HG02642 (cell line): ENCODE data around the gene BNC1.
"Not testable (repeated sequence)": the region's sequence is repeated elsewhere in the genome, so short reads cannot be mapped to it uniquely, and the experiment has no call there.

Experiments used
- ATAC-seq: cut with Tn5 transposase; IDR thresholded peaks from one replicate; pipeline ENCODE4 v1.9.1; 2021; ENCODE audit warnings: mild to moderate bottlenecking; ENCODE audit not compliant: unreplicated experiment, poor library complexity

BNC1 gene

DNA sequence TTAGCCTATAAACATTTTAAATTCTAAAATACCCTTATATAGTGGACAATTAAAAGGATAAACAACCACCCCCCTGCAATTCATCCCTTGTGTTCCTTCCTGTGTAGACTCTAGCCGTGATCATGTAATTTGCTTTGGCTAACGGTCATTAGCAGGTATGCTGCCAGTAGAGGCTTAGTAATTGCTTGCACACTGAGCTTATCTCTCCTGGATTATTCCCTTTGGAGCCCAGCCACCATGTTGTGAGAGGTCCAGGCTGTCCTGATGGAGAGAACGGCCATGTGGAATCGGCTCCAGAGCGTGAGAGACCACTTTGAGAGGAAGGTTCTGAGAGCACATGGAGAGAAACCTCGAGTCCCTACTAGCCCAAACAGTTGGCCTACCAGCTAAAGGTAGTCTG lies 11.0 kb upstream of the BNC1 start:
- no peak for ATAC-seq

DNA sequence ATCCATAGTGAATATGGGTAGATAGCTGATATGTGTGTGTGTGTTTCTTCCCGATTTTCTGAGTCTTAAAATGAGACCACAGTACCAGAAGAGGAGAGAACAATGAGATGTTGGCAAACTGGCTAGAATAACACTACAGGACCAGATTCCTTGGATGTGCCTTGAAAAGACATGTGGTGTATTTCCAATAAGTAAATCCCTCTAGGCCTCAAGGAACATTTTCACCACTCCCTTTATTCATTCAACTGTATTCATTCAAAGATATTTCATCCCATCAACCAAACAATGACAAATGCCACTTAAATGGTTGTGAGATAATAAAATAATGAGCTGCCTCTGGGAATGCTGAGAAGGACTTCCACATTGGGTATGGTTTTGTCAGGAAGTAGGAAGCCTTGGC lies 8.7 kb upstream of the BNC1 start:
- no peak for ATAC-seq

DNA sequence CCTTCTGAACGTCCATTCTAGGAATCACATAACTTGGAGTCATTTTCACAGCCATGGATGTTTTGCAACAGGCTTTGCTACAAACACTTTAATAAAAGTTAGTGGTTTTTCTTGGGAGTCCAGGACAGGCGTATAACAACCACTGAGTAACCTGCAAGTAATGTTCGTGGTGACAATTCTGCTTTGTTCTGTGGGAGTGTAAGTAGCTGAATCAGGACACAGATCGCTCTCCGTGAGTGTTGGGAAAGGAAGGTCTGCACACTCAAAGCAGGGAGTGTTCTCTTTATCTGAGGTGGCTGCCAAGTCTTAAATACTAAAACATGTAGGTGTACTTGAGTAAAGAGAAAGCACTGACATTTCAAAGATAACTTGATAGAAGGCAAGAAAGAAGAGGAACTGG lies 7.9 kb upstream of the BNC1 start:
- no peak for ATAC-seq

DNA sequence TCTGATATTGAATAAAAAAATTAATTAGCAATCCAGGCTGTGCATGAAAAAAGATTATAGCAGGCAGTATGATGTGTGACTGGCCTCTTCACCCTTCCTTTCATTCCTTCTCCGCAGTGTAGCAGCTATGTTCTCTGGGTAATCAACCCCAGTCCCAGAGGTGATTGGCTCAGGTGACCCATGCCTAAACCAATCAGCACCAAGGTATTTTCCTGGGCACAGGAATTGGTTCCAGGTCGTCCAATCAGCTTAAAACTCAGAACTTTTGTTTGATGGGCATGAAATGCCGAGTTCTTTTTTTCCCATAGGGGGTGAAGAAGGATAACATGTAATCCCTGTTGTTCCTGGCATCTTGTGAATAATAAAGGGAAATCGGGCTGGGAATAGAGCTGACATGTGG lies 5.8 kb upstream of the BNC1 start:
- ATAC-seq: no peak

DNA sequence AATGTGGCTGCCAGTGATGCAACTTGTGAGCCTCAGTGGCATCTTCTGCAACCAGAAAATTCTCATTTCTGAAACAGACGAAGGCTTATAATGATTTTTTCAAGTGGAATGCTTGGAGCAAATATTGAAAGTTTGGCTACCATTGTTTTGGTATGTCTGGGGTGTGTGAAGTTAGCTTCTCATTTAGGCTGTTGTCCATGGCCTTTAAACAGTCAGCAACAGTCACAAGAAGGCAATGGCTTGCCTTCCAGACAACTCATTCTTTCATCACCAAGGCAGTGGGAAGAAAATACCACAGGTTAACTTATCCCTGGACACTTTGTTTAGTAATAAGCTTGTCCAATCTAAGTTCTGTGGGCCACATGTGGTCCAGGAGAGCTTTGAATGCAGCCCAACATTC lies 4.7 kb upstream of the BNC1 start:
- no peak for ATAC-seq

DNA sequence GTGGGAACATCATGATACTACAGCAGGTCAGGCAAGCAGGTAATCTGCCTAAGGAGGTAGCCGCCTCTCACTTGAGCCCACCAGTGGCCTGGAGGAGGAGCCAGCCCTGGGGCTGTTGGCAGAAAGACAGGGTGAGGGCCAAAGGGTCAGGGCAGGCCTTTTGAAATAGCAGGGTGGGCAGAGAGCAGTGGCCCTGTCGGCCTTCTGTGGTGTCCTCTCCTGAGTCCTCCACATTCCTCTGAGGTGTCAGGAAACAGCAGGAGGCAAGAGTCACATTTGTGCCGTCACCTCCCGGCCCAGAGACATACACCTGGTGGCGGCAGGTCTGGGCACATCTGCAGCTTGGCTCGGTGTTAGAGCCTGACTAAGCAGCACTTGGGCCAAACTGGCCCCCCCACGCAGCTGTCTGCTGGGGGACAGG lies 3.9 kb upstream of the BNC1 start:
- ATAC-seq: no peak

DNA sequence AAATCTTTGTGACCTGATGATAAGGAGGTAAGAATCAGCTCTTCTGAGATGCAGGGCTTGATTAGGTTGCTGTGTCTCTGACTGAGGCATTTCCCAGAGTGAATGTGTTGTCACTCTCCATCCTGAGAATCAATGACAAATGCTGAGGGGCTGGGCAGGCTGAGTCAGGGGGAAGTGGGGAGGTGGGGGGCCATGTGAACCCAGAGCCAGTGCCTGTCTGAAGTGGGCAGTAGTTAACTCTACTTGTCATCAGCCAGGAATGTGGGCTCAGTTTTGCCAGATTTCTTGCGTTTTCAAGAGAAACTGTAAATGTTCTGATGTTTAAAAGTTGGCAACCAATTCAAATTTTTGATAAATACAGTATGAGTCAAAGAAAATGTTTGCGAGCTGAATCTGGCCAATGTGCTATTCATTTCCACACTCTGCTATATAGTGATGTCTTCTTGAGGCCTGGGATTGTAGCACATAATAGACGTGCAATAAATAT lies 3.1 kb upstream of the BNC1 start:
- no peak for ATAC-seq

DNA sequence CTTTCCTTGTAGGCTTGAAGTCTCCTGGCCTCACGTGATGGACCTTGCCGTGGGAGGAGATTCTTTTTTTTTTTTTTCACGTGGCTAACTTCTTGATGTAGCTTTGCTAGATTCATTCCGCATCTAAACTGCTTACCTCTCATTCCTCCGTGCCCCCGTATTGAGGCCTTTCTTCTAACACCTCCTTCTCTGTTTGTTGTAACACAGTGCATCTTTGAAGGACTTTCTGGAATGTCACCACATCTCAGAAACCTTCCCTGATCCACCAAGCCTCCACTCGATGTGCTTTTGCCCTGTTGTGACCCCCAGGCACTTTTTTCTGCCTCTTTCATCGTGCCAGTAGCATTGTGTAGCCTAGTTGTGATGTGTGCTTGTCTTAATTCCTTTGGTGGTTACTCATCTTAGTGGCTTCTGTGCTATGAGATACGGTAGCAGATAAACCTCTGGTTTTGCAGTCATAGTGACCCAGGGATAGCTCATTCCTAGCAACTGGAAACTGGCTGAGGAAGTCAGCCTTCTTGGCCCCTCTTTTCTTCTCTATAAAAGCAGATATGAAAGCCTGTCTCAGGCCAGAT lies 1.6 kb upstream of the BNC1 start:
- ATAC-seq: no peak

DNA sequence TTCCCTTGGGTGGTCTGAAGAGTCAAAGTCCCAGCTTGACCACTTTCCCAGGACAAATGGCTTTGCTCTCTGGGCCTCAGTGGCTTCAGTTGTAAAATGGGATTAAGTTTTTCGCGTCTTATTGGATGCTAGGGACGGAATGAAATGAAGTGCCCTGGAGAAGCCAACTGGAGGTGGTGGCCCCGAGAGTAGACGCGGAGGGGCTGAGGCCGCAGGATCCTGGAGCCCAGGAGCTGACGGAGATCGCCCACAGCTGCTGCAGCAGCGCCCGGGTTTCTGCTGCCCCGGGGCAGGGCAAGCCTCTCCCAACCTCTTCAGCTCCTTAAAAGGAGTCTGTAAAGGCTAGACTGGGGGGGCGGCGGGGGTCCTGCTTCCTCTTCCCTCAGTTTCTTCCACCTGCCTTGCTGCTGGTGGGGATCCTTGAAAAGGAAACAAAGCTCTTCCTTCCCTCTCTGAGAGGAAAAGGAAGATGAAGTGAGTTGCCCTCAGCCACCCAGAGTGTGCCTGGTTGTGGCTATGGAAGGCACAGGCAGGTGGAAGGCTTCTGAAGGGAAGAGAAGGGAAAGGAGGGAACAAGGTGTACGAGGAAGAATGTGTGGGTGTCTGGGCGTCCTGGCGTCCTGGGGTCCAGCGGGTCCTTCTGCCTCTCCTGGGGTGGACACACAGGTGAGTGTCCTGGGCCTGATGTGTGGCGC lies 967 bp upstream of the BNC1 start:
- ATAC-seq: no peak

DNA sequence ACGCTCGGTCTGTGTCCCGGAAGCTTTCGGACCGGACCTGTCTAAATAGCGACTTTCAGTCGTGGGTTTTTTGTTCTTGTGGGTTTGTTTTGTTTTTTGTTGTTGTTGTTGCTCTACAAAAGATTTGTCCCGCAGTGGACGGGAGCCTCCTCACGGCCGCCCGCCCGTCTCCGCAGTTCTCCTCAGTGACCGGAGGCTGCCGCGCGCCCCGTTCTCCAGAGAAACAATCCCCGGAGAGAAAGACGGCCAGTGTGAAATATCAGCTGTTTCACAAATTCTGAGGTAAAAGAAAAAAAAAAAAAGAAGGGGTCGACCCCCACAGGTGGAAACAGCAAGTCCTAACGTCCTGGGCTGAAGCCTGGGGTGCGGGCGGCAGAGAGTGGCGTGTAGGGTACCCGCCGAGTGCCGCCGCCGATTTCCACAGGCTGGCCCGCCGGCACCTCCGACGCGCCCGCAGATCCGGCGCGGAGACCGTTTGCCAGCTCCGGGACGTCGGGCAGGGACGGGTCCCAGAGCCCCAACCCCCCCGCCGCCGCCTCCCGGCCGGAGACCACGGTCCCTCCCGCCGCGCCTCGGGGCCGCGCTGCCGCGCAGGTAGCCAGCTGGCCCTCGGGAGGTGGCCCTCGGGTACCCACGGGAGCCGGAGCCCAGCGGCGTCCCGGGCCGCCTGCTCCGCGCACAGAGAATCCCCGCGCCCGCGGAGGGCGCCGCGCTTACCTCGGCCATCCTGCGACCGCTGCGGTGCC lies 478 bp downstream of the BNC1 start:
- ATAC-seq: no peak

DNA sequence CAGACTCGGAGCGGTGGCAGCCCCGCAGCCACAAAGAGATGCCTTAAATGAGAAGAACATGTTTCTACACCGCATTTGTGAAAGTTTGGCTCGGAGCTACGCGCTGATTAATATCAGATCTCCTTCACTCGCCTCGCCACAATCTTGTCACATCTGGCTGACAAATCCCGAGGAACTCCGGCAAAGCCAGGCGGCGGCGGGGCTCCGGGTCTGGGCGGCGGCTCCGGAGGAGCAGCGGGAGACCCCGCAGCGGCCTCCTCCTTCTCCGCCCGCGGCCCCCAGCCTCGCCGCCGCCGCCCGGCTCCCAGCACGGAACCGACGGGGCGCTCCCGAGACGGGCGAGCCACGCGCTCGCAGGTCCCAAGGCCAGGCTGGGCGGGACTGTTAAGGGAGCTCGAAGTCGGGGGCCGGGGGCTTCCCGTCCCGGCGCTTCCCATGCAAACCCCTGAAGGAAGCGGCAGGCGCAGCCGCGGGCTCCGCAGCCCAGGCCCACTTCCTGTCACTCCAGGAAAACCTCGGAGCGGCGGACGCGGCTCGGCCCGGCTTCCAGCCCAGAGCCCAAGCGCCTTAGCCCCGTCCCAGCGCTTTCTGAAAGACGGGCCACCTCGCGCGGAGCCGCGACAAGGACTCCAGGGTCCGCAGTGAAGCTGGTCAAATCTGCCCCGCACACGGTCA lies 1.2 kb downstream of the BNC1 start:
- ATAC-seq: no peak

DNA sequence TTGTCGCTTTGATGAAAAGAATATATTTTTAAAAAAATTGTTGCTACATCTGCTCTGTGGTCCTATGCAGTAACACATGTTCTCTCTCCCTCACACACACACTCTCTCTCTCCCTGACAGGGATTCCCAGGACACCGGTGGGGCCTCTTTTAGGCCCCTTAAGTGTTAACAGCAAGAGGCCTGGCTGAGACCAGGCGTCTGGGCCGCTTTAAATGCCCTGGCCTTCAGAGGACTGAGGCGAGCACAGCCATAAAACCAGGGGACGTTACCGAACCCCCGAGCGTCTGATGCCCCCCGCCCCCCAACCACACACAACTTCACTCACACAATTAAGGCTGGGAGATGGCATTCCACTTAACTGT lies 1.7 kb downstream of the BNC1 start:
- no peak for ATAC-seq

DNA sequence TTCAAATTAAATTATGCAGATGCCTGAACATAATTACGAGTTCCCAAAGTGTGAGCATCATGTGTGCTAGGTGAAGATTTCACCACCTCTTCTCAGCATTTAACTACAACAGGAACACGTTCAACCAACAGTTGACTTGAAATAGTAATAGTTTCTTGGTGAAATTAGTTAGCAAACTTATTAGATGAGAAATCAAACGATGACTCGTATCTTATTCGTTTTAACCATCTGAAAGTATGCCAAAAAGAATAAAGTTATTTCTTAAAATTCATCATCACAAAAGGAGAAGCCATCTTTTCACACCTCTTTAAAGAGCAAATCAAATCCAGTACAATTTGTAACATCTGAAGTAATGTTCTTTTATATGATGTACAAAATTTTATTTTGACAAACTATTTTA lies 2.3 kb downstream of the BNC1 start:
- no peak for ATAC-seq

DNA sequence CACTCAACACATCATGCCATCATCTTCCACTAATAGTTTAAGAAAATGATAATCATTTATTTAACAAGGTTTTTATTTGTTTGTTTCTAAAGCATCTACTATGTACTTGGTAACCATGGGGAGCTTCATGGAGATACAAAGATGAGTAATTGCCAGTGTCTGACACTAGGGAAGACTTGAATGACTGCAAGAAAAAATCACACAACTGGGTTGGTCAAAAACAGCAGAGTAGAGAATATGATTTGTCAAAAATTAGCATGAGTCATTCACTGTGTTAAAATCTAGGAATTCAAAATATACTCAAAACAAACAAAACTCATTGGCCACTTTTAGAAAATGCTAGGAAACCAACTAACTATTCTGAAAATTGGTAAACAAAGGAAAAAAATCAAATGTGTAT lies 6.3 kb downstream of the BNC1 start:
- ATAC-seq: no peak

DNA sequence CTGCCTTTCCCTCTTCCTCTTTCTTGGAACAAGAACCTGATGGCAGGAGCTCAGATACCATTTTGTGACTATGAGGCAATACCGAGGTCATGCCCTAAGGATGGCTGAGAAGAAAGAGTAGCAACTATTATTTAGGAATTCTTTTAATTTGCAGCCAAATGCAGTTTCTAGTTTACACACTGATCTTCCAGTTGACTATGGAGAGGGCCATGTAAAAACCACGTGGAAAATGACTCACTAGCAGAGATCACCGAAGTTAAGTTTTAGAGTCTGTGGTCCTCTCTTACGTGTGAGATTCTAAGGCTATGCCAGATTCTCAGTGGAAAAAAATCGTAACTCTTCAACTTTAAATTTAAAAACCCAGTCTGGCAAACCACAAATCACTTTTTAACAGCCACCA lies 7.8 kb downstream of the BNC1 start:
- ATAC-seq: no peak

DNA sequence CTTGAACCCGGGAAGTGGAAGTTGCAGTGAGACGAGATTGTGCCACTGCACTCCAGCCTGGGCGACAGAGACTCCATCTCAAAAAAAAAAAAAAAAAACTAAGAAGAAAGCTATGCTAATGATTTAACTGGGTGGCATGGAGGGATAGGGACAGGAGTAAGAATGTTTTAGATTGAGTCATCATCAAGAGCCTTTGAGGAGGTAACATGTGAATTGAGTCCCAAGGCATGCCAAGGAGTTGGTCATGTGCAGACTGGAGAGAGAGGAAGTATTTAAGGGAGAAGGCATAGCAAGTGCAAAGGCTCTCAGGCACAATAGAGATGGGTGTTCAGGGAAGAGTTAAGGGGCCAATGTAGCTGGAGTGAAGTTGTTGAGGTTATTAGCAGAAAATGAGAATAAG lies 9.1 kb downstream of the BNC1 start:
- no peak for ATAC-seq

DNA sequence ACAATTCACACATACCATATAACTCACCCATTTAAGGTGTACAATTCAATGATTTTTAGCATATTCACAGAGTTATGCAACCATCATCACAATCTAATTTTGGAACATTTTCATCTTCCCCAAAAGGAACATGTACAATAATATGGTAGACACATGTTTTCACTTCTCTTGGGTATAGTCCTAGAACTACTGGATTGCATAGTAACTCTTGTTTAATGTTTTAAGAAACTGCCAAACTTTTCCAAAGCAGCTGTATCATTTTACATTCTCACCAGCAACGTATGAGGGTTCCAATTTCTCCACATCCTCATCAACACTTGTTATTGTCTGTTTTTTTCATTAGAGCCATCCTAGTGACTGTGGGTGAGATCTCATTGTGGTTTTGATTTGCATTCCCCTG lies 14.3 kb downstream of the BNC1 start:
- no peak for ATAC-seq

DNA sequence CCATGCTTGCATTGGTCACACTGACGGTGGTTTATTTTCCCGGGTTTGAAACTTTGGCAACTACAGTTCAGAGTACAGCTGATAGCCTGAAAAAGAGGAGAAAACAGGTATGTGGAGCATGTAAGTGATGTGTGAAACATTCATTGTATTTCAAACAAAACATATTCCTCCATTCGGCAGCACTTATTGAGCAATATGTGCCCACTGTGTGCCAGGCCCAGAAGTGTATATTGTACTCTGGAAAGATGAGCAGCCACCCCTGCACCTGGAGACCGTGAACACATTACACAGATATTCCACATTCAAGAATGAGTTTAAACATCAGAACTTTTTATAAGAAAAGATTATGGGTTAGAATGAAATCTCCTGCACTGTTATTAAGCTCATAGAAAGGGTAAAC lies 16.3 kb downstream of the BNC1 start:
- no peak for ATAC-seq

DNA sequence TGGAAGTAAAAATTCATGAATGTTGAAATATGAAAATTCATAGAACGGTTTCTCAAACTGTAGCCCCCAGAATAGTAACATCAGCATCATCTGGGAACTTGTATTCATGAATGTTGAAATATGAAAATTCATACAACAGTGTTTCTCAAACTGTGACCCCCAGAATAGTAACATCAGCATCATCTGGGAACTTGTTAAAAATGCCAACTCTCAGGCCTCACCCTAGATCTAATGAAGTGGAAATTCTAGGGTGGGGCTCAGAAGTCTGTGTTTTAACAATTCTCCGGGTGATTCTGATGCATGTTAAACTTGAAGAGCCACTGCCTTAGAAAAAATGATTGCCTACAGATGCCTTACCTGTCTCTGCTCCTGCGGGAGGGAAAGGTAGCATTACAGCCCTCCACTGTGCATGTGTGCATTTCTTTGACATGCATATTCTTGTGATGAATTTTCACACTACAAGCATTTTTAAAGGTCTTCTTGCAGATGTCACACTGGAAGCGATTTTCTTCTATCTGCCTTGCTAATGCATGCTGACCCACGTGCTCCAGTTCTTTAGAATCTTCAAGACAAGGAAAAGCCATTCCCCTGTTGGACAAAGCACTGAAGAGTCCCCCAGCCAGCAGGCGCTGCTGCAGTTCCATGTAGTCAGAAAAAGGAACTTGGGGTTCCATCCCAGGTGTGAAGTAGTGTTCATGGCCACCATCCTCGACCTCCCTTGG lies 21.7 kb downstream of the BNC1 start:
- ATAC-seq: no peak

DNA sequence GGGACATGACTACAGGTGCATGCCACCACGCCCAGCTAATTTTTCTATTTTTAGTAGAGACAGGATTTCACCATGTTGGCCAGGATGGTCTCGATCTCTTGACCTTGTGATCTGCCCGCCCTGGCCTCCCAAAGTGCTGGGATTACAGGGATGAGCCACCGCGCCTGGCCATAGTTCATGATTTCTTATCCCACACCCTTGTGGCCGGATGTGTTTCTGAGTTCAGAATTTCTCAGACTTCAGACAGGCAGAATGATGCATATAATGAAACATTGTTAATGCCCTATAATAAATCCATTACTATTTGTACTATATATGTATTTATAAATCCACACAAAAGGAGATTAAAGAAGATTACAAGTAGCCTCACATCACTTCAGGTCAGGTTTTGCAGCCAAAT lies 22.3 kb downstream of the BNC1 start:
- not testable (repeated sequence) for ATAC-seq

DNA sequence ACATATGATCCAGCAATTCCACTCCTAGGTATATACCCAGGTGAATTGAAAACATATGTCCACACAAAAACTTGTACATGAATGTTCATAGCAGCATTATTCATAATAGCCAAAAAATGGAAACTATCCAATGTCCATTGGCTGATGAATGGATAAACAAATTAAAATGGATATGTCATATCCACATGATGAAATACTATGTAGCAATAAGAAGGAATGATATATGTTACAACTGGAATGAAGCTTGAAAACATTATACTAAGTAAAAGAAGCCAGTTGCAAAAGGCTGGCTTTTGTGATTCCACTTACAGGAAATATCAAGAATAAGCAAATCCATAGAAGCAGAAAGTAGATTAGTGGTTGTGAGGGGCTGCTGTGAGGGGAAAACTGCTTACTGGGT lies 33.7 kb downstream of the BNC1 start:
- no peak for ATAC-seq
